GM12872 (cell line): Measurements from ENCODE around the gene POLR2L.

ENCODE experiments used
- TF ChIP-seq, protein P1 (sequence below): IDR thresholded peaks from 3 replicates; pipeline ENCODE4 v1.5.1; 2011; ENCODE audit warnings: low read depth, mild to moderate bottlenecking, low read length, moderate library complexity; ENCODE audit not compliant: insufficient read depth

The POLR2L gene

GRCh38 chr11:830295-831117 lies 11.8 kb downstream of the POLR2L start:
- TF ChIP-seq, protein P1, sequence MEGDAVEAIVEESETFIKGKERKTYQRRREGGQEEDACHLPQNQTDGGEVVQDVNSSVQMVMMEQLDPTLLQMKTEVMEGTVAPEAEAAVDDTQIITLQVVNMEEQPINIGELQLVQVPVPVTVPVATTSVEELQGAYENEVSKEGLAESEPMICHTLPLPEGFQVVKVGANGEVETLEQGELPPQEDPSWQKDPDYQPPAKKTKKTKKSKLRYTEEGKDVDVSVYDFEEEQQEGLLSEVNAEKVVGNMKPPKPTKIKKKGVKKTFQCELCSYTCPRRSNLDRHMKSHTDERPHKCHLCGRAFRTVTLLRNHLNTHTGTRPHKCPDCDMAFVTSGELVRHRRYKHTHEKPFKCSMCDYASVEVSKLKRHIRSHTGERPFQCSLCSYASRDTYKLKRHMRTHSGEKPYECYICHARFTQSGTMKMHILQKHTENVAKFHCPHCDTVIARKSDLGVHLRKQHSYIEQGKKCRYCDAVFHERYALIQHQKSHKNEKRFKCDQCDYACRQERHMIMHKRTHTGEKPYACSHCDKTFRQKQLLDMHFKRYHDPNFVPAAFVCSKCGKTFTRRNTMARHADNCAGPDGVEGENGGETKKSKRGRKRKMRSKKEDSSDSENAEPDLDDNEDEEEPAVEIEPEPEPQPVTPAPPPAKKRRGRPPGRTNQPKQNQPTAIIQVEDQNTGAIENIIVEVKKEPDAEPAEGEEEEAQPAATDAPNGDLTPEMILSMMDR: no peak

DNA sequence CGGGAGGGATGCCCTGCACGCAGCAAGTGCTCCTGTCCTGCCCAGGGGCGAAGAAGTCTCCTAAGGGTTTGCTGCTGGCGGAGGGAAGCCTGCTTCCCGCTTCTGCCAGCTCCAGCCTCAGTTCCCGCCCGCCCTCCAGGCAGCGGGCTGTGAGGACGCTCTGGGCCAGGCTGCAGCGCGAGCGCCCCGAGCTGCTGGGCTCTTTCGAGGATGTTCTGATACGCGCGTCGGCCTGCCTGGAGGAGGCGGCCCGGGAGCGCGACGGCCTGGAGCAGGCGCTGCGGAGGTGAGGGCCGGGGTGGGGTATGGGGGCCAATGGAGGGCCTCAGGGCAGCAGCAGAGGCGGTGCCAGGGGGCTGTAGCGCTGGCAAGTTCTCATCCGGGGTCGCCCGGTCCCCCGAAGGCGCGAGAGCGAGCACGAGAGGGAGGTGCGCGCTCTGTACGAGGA lies 12.5 kb downstream of the POLR2L start:
- TF ChIP-seq, protein P1: no peak

- TF ChIP-seq, protein P1: no peak
Observed at GRCh38 chr11:829176-829846, 13.0 kb downstream of the POLR2L start.

- TF ChIP-seq, protein P1: no peak
Observed at GRCh38 chr11:828506-829175, 13.7 kb downstream of the POLR2L start.

DNA sequence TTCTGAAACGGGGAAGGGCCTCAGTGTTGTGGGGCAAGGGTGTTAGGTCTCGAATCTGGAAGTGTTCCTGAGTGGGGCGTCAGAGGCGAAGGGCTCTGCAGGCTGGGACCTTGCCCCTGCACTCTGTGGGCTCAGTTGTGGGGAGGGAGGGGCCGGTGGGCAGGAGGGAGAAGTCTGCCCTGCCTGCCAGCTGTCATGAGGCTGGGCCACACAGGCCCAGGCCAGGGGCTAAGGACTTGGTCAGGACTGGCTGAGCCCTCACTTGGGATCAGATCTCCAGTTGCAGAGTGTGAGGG lies 14.5 kb downstream of the POLR2L start, which contains the start of gene CRACR2B:
TSS of gene CRACR2B (plus strand) at position 23 of the 296 bp plus-strand sequence. CDS start 689 bp downstream, outside the sequence.
- TF ChIP-seq, protein P1: no peak

- TF ChIP-seq, protein P1: no peak
Observed at GRCh38 chr11:827146-827896, 15.0 kb downstream of the POLR2L start.

- TF ChIP-seq, protein P1: no peak
Observed at GRCh38 chr11:826836-827145, 15.5 kb downstream of the POLR2L start.
